WTC11 (cell line): ENCODE results near the gene GRIN3B. TPM values are rescaled to one million over a fixed set of nuclear protein-coding genes. Genes with fewer than 3 reads are reported as not detected.

Experiments
- ATAC-seq: fragments of 200-7000 bp; cut with Tn5 transposase; 2 replicates; pipeline ENCODE4 v1.10.0; 2021; ENCODE audit warnings: mild to moderate bottlenecking, moderate library complexity
- CTCF ChIA-PET: fragments of 300-600 bp; sonication (Branson Sonifier 250); formaldehyde crosslinking; loops from one replicate; lab custom pipeline; 2021; ENCODE audit warnings: antibody characterized with exemption; lab: Charles Lee
- POLR2A ChIA-PET: fragments of 350-600 bp; sonication (Branson Sonifier 250); formaldehyde crosslinking; loops from one replicate; lab custom pipeline; 2021; ENCODE audit warnings: antibody characterized with exemption; lab: Charles Lee
- DNase-seq: peaks from one replicate; pipeline ENCODE4 v3.0.0; 2021; ENCODE audit warnings: low spot score
- H3K27ac Mint-ChIP-seq: 2 replicates; pipeline ENCODE4 v1.8.0; 2021; ENCODE audit warnings: mixed read lengths
- H3K27me3 Mint-ChIP-seq: 2 replicates; pipeline ENCODE4 v1.8.0; 2021; ENCODE audit warnings: low read depth, mild to moderate bottlenecking, moderate library complexity, mixed read lengths
- H3K36me3 Mint-ChIP-seq: 2 replicates; pipeline ENCODE4 v1.8.0; 2021; ENCODE audit warnings: mixed read lengths
- H3K4me1 Mint-ChIP-seq: 2 replicates; pipeline ENCODE4 v1.8.0; 2022; ENCODE audit warnings: mixed read lengths
- H3K4me3 Mint-ChIP-seq: 2 replicates; pipeline ENCODE4 v1.8.0; 2021; ENCODE audit warnings: mild to moderate bottlenecking, moderate library complexity, mixed read lengths
- H3K9me3 Mint-ChIP-seq: 2 replicates; pipeline ENCODE4 v1.8.0; 2021; ENCODE audit warnings: mixed read lengths
- ATF1 ChIP-seq: sonication (generic); formaldehyde crosslinking; IDR thresholded peaks from 2 replicates; pipeline ENCODE4 v1.8.1; 2023; ENCODE audit warnings: mild to moderate bottlenecking, moderate library complexity, missing genetic modification reagents
- CREM ChIP-seq: sonication (generic); formaldehyde crosslinking; IDR thresholded peaks from 2 replicates; pipeline ENCODE4 v1.8.1; 2022; ENCODE audit warnings: mild to moderate bottlenecking, missing genetic modification reagents, moderate library complexity
- FOXP1 ChIP-seq: sonication (generic); formaldehyde crosslinking; IDR thresholded peaks from 2 replicates; pipeline ENCODE4 v1.8.0; 2022; ENCODE audit warnings: missing genetic modification reagents, mild to moderate bottlenecking, moderate library complexity, borderline replicate concordance
- GTF2I ChIP-seq: fragments of 250-450 bp; sonication (Bioruptor Pico); conservative IDR thresholded peaks from 2 replicates; pipeline ENCODE4 v1.4.0; 2021; ENCODE audit warnings: mild to moderate bottlenecking
- IRF2 ChIP-seq: sonication (generic); formaldehyde crosslinking; IDR thresholded peaks from 2 replicates; pipeline ENCODE4 v1.8.0; 2022; ENCODE audit warnings: low read depth, missing genetic modification reagents, borderline replicate concordance
- NFE2L1 ChIP-seq: sonication (generic); formaldehyde crosslinking; IDR thresholded peaks from 2 replicates; pipeline ENCODE4 v1.8.1; 2023; ENCODE audit warnings: missing genetic modification reagents
- NR3C1 ChIP-seq: sonication (generic); formaldehyde crosslinking; conservative IDR thresholded peaks from 2 replicates; pipeline ENCODE4 v1.8.1; 2023; ENCODE audit warnings: low read depth, mild to moderate bottlenecking, missing genetic modification reagents
- TCF7 ChIP-seq: sonication (generic); formaldehyde crosslinking; IDR thresholded peaks from 2 replicates; pipeline ENCODE4 v1.8.0; 2022; ENCODE audit warnings: mild to moderate bottlenecking, low read depth, missing genetic modification reagents, moderate library complexity
- ZNF121 ChIP-seq: sonication (generic); formaldehyde crosslinking; IDR thresholded peaks from 2 replicates; pipeline ENCODE4 v1.8.0; 2023; ENCODE audit warnings: missing genetic modification reagents
- ZNF263 ChIP-seq: sonication (generic); formaldehyde crosslinking; IDR thresholded peaks from 2 replicates; pipeline ENCODE4 v1.8.1; 2022; ENCODE audit warnings: low read depth, mild to moderate bottlenecking, moderate library complexity, missing genetic modification reagents
- ZNF396 ChIP-seq: fragments of 250-450 bp; sonication (Bioruptor Pico); IDR thresholded peaks from 2 replicates; pipeline ENCODE4 v1.8.0; 2021; ENCODE audit warnings: mild to moderate bottlenecking, moderate library complexity, borderline replicate concordance
- total RNA-seq: library from RNA; stranded (reverse); gene quantifications from 3 replicates; pipeline ENCODE4 v1.2.3, GENCODE V29; 2021
- TF ChIP-seq, protein P1 (sequence below): sonication (generic); formaldehyde crosslinking; IDR thresholded peaks from 2 replicates; pipeline ENCODE4 v1.8.1; 2022; ENCODE audit warnings: low read depth, mild to moderate bottlenecking, moderate library complexity, missing genetic modification reagents, borderline replicate concordance
- TF ChIP-seq, protein P2 (sequence below): sonication (generic); formaldehyde crosslinking; IDR thresholded peaks from 2 replicates; pipeline ENCODE4 v1.8.1; 2022; ENCODE audit warnings: missing genetic modification reagents, borderline replicate concordance
- TF ChIP-seq, protein P3 (sequence below): sonication (generic); formaldehyde crosslinking; IDR thresholded peaks from 2 replicates; pipeline ENCODE4 v1.8.0; 2023; ENCODE audit warnings: missing genetic modification reagents, mild to moderate bottlenecking, borderline replicate concordance
- TF ChIP-seq, protein P4 (sequence below): fragments of 250-450 bp; sonication (Bioruptor Pico); IDR thresholded peaks from 2 replicates; pipeline ENCODE4 v2.1.2; 2022; ENCODE audit warnings: mild to moderate bottlenecking, moderate library complexity

The GRIN3B gene
- total RNA-seq, 1 experiment from 2014 or later, result 1.9 TPM

DNA sequence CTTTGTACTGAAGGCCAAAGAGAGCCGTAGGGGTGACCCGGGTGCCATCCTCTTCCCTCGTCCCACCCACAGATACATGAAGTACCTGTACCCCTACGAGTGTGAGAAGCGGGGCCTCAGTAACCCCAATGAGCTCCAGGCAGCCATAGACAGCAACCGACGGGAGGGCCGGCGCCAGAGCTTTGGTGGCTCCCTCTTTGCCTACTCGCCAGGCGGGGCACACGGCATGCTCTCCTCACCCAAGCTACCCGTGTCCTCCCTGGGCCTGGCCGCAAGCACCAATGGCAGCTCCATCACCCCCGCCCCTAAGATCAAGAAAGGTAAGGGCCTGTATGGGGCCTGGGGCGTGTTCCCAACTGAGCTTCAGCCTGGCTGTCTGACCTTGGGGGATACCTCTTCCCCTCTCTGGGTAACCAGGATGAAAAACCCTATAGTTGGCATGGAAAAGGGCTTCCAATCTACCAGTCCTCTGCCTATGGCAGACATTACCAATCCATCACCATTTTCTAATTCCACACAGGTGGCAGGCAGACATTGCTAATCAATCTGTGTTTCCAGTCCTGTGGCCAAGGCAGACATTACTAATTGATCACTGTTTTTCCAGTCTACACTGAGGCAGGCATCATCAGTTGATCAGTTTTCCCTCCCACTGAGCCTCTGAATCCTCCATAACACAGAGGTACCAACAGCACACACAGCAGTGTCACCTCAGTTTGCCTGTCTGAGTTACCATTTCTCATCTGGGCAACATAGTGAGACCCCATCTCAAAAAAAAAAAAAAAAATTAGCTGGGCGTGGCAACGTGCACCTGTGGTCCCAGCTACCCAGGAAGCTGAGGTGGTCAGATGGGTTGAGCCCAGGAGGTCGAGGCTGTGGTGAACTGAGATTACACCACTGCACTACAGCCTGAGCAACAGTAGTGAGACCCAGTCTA lies 35.2 kb upstream of the GRIN3B start:
- H3K36me3 Mint-ChIP-seq, result peaks cover 62% of the 10 kb centered on the region
- POLR2A ChIA-PET, result interaction anchor here (0.7 kb wide), 1 partner anchor 55 kb away, joined by 4 read pairs; no protein-coding TSS in a partner anchor
- no peak for ATAC-seq
- TF ChIP-seq ATF1 (no peak), ZNF121 (CRISPR knock-in tag) (peak; percentile 80; the same call in 1 of the 2 replicates)
- peaks cover 9% of the 10 kb centered on the region for H3K4me1 Mint-ChIP-seq
- no peak for DNase-seq
- H3K27ac Mint-ChIP-seq, result no peak overlapping the region
- peaks cover 17% of the 10 kb centered on the region for H3K9me3 Mint-ChIP-seq
- no peak overlapping the region for H3K4me3 Mint-ChIP-seq
- CTCF ChIA-PET, result interaction anchor here (1.2 kb wide), 1 partner anchor 12 kb away, joined by 3 read pairs; no protein-coding TSS in a partner anchor
- no peaks in the 10 kb centered on the region for H3K27me3 Mint-ChIP-seq

DNA sequence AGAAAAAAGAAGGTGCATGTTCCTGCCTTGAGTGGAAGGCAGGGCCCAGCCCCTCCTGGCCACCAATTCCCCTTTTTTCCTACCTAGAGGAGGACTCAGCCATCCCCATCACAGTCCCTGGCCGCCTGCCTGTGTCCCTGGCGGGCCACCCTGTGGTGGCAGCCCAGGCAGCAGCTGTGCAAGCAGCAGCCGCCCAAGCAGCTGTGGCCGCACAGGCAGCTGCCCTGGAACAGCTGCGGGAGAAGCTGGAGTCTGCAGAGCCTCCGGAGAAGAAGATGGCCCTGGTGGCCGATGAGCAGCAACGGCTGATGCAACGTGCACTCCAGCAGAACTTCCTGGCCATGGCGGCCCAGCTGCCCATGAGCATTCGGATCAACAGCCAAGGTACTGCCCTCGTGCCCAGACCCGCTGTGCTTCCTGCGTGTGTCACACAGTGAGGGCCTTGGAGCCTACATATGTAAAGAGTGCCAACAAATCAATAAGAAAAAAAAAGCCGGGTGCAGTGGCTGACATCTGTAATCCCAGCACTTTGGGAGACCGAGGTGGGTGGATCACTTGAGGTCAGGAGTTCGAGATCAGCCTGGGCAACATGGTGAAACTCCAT lies 33.6 kb upstream of the GRIN3B start:
- Mint-ChIP-seq H3K4me3 (no peak overlapping the region), H3K27ac (no peak overlapping the region), H3K4me1 (peaks cover 6% of the 10 kb centered on the region), H3K36me3 (peaks cover 75% of the 10 kb centered on the region)
- DNase-seq (no peak), ATAC-seq (no peak)
- CTCF ChIA-PET, result interaction anchor here (0.7 kb wide), 1 partner anchor 73 kb away, joined by 3 read pairs; the partner anchor contains the start of gene ABCA7
- TF ChIP-seq, protein P1, sequence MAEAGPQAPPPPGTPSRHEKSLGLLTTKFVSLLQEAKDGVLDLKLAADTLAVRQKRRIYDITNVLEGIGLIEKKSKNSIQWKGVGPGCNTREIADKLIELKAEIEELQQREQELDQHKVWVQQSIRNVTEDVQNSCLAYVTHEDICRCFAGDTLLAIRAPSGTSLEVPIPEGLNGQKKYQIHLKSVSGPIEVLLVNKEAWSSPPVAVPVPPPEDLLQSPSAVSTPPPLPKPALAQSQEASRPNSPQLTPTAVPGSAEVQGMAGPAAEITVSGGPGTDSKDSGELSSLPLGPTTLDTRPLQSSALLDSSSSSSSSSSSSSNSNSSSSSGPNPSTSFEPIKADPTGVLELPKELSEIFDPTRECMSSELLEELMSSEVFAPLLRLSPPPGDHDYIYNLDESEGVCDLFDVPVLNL (CRISPR knock-in tag), result no peak
- TF ChIP-seq, protein P2, sequence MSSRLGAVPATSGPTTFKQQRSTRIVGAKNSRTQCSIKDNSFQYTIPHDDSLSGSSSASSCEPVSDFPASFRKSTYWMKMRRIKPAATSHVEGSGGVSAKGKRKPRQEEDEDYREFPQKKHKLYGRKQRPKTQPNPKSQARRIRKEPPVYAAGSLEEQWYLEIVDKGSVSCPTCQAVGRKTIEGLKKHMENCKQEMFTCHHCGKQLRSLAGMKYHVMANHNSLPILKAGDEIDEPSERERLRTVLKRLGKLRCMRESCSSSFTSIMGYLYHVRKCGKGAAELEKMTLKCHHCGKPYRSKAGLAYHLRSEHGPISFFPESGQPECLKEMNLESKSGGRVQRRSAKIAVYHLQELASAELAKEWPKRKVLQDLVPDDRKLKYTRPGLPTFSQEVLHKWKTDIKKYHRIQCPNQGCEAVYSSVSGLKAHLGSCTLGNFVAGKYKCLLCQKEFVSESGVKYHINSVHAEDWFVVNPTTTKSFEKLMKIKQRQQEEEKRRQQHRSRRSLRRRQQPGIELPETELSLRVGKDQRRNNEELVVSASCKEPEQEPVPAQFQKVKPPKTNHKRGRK, result no peak
- TF ChIP-seq ZNF121 (CRISPR knock-in tag) (peak; percentile 46; the same call in 1 of the 2 replicates), CREM (CRISPR knock-in tag) (no peak), ZNF263 (CRISPR knock-in tag) (no peak), GTF2I (CRISPR knock-in tag) (0 out of 2 replicates have a peak, but pooled peaks have one; percentile 51), FOXP1 (peak; percentile 31; the same call in 1 of the 2 replicates), NR3C1 (CRISPR knock-in tag) (no peak), ZNF396 (CRISPR knock-in tag) (no peak), NFE2L1 (CRISPR knock-in tag) (no peak), TCF7 (CRISPR knock-in tag) (no peak), IRF2 (CRISPR knock-in tag) (no peak)
- TF ChIP-seq, protein P3, sequence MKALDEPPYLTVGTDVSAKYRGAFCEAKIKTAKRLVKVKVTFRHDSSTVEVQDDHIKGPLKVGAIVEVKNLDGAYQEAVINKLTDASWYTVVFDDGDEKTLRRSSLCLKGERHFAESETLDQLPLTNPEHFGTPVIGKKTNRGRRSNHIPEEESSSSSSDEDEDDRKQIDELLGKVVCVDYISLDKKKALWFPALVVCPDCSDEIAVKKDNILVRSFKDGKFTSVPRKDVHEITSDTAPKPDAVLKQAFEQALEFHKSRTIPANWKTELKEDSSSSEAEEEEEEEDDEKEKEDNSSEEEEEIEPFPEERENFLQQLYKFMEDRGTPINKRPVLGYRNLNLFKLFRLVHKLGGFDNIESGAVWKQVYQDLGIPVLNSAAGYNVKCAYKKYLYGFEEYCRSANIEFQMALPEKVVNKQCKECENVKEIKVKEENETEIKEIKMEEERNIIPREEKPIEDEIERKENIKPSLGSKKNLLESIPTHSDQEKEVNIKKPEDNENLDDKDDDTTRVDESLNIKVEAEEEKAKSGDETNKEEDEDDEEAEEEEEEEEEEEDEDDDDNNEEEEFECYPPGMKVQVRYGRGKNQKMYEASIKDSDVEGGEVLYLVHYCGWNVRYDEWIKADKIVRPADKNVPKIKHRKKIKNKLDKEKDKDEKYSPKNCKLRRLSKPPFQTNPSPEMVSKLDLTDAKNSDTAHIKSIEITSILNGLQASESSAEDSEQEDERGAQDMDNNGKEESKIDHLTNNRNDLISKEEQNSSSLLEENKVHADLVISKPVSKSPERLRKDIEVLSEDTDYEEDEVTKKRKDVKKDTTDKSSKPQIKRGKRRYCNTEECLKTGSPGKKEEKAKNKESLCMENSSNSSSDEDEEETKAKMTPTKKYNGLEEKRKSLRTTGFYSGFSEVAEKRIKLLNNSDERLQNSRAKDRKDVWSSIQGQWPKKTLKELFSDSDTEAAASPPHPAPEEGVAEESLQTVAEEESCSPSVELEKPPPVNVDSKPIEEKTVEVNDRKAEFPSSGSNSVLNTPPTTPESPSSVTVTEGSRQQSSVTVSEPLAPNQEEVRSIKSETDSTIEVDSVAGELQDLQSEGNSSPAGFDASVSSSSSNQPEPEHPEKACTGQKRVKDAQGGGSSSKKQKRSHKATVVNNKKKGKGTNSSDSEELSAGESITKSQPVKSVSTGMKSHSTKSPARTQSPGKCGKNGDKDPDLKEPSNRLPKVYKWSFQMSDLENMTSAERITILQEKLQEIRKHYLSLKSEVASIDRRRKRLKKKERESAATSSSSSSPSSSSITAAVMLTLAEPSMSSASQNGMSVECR (CRISPR knock-in tag), result no peak
- TF ChIP-seq, protein P4, sequence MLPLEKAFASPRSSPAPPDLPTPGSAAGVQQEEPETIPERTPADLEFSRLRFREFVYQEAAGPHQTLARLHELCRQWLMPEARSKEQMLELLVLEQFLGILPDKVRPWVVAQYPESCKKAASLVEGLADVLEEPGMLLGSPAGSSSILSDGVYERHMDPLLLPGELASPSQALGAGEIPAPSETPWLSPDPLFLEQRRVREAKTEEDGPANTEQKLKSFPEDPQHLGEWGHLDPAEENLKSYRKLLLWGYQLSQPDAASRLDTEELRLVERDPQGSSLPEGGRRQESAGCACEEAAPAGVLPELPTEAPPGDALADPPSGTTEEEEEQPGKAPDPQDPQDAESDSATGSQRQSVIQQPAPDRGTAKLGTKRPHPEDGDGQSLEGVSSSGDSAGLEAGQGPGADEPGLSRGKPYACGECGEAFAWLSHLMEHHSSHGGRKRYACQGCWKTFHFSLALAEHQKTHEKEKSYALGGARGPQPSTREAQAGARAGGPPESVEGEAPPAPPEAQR (CRISPR knock-in tag), result no peak
- TF ChIP-seq, all 79 proteins: peak for 3
- POLR2A ChIA-PET, result no interaction called here
- H3K27me3 Mint-ChIP-seq, result no peaks in the 10 kb centered on the region
- H3K9me3 Mint-ChIP-seq, result peaks cover 23% of the 10 kb centered on the region
